Upper lobe of left lung (tissue), 6 donors: Measurements from ENCODE around the gene USP48. TPM values are rescaled to one million over a fixed set of nuclear protein-coding genes. Genes with fewer than 3 reads are reported as not detected.

ENCODE experiments used
- ATAC-seq, 2 donors: fragments of 200-7000 bp; cut with Tn5 transposase; one replicate each; pipeline ENCODE4 v1.9.1; 2022; ENCODE audit warnings: mild to moderate bottlenecking in 2 of 2, moderate library complexity in 2 of 2; ENCODE audit not compliant: low FRiP score in 2 of 2
- DNase-seq, 2 donors: peaks; one replicate each; pipeline ENCODE4 v3.0.0-alpha.2; 2019 to 2020
- H3K27ac ChIP-seq, 4 donors: fragments of 200-600 bp; sonication (generic); one replicate each; pipeline ENCODE4 v1.5.1; 2016 to 2019
- H3K27me3 ChIP-seq, 4 donors: fragments of 200-600 bp; sonication (generic); one replicate each; pipeline ENCODE4 v1.5.1; 2017 to 2019
- H3K36me3 ChIP-seq, 4 donors: fragments of 200-600 bp; sonication (generic); one replicate each; pipeline ENCODE4 v1.5.1; 2016 to 2019
- H3K4me1 ChIP-seq, 4 donors: fragments of 200-600 bp; sonication (generic); one replicate each; pipeline ENCODE4 v1.5.1; 2018 to 2019
- H3K4me3 ChIP-seq, 4 donors: fragments of 200-600 bp; sonication (generic); one replicate each; pipeline ENCODE4 v1.5.1; 2017 to 2019; ENCODE audit warnings: mild to moderate bottlenecking in 2 of 4, moderate library complexity in 1 of 4
- H3K9me3 ChIP-seq, 4 donors: fragments of 200-600 bp; sonication (generic); one replicate each; pipeline ENCODE4 v1.5.1; 2018 to 2019
- CTCF ChIP-seq, 6 experiments: fragments of 450-650 bp in 4 of 6; fragments of 200-600 bp in 2 of 6; sonication (generic) in 2 of 6; IDR thresholded peaks; one replicate each; pipeline ENCODE4 v1.5.1; 2016 to 2019; ENCODE audit warnings: antibody characterized with exemption in 6 of 6
- EP300 ChIP-seq, 4 donors: sonication (generic); formaldehyde crosslinking; IDR thresholded peaks; one replicate each; pipeline ENCODE4 v1.5.1; 2017; ENCODE audit warnings: antibody characterized with exemption in 4 of 4, control low read depth in 2 of 4
- POLR2A ChIP-seq, 4 donors: fragments of 450-650 bp; IDR thresholded peaks; one replicate each; pipeline ENCODE4 v1.5.1; 2016 to 2017; ENCODE audit warnings: antibody characterized with exemption in 4 of 4, mild to moderate bottlenecking in 2 of 4
- POLR2AphosphoS5 ChIP-seq, 2 donors: sonication (generic); formaldehyde crosslinking; IDR thresholded peaks; one replicate each; pipeline ENCODE4 v1.5.1; 2017; ENCODE audit warnings: antibody characterized with exemption in 2 of 2
- WGBS, 2 donors: methylation state at CpG; one replicate each; pipeline ENCODE4 v1.1.5; 2017 to 2018; 5-methylcytosine and 5-hydroxymethylcytosine counted together
- total RNA-seq, 6 donors: library from RNA; depleted of rRNA in 4 of 6; stranded (reverse); fragments of >200 nt in 4 of 6; gene quantifications; one replicate each; pipeline versions ENCODE4 v1.1.0 to v1.2.1, GENCODE V29; 2016 to 2021
- donor health status: DM: no; HTN: no; CAD: no; lungs with moderate emphysema.
- donor health status: DM: no; HTN: yes; CAD: no; lungs with severe emphysema.

The USP48 gene
- total RNA-seq, 6 donors from 2014 or later = 39.1 to 173 (median 53.4) TPM

DNA sequence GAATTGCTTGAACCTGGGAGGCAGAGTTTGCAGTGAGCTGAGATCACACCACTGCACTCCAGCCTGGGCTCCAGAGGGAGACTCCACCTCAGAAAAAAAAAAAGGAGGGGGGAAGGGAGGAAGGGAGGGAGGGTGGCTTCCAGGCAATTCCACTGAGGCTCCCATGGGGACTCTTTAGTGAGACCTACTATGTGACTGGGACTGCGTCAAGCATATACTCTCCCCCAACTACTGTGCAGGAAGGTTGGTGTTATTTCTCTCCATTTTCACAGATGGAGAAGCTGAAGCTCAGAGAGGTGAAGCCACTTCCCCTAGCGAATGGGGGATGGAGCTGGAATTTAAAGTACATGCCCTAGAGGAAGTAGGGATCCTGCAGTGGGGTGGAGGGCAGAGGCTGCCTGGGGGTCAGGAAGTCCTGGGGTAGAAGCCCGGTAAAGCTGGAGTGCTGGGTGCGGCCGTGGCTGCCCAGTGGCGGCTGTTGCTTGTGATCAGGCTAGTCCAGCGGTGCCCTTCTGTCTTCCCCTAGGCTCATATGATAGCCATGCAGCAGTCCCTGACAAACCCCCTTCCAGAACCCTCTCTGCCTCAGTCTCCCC lies 154.1 kb downstream of the USP48 start:
- WGBS, 2 donors = 21 to 42% methylated on average over 3 to 7 of the region's 7 CpGs
- Histone ChIP-seq H3K4me3 (no peak overlapping the region), H3K4me1 (peaks cover 0 to 27% (median 9%) of the 10 kb centered on the region in 4 donors), H3K27ac (no peak overlapping the region), H3K27me3 (no peaks in the 10 kb centered on the region), H3K36me3 (no peaks in the 10 kb centered on the region), H3K9me3 (no peaks in the 10 kb centered on the region)
- ATAC-seq = no peak
- DNase-seq = peak in 1 of 2 donors; percentile 59
- TF ChIP-seq POLR2AphosphoS5 (IDR thresholded peaks at IDR 0.05) (no peak), POLR2A (IDR thresholded peaks at IDR 0.05) (no peak), EP300 (IDR thresholded peaks at IDR 0.05) (no peak), CTCF (IDR thresholded peaks at IDR 0.05) (no peak)

Other genes with a start within 250 kb of the USP48 start
- 10 to 100 TPM; 26.9 to 65.2 (median 36.7) TPM for gene RAP1GAP, start 113.8 kb downstream of the USP48 start, total RNA-seq
- under 1 TPM in 3 of 6 donors, not detected in 3; 0.24 to 0.59 (median 0.34) TPM for gene LDLRAD2, start 29.1 kb upstream of the USP48 start, total RNA-seq
- 100 to 1,000 TPM; 104 to 433 (median 227) TPM for gene HSPG2, start 154.2 kb upstream of the USP48 start, total RNA-seq
- gene CELA3B, start 193.9 kb upstream of the USP48 start, total RNA-seq = 1 to 10 TPM in 2 of 6 donors, not detected in 4; 5.3 to 9.7 TPM
- 10 to 100 TPM in 1 of 6 donors, 1 to 10 TPM in 1, not detected in 4; 7.5 to 17.0 TPM for gene CELA3A, start 218.5 kb upstream of the USP48 start, total RNA-seq